GM23338 (cell line): ENCODE data around the gene METTL21C. TPM values are rescaled to one million over a fixed set of nuclear protein-coding genes. Genes with fewer than 3 reads are reported as not detected.

Experiments used
- ATAC-seq: fragments of 200-7000 bp; cut with Tn5 transposase; 3 replicates; pipeline ENCODE4 v1.9.1; 2020
- DNase-seq: peaks from one replicate; pipeline ENCODE4 v3.0.0-alpha.2; 2015; ENCODE audit warnings: low spot score
- H2AFZ ChIP-seq: fragments of 200-600 bp; sonication (generic); 2 replicates; pipeline ENCODE4 v1.8.0; 2016; ENCODE audit warnings: antibody characterized with exemption, mild to moderate bottlenecking, moderate library complexity
- H3F3A ChIP-seq: fragments of 200-600 bp; sonication (generic); replicated peaks from 2 replicates; pipeline ENCODE4 v1.8.0; 2017; ENCODE audit warnings: antibody characterized with exemption, mixed run types, low read depth
- H3K27ac ChIP-seq: fragments of 200-600 bp; sonication (generic); 2 replicates; pipeline ENCODE4 v1.6.1; 2016; ENCODE audit warnings: low read depth
- H3K27me3 ChIP-seq: fragments of 200-600 bp; sonication (generic); 2 replicates; pipeline ENCODE4 v1.8.0; 2016; ENCODE audit warnings: mild to moderate bottlenecking, mixed run types, moderate library complexity; ENCODE audit not compliant: insufficient read depth
- H3K36me3 ChIP-seq: fragments of 200-600 bp; sonication (generic); 2 replicates; pipeline ENCODE4 v1.8.0; 2016; ENCODE audit warnings: mild to moderate bottlenecking; ENCODE audit not compliant: insufficient read depth
- H3K4me1 ChIP-seq: fragments of 200-600 bp; sonication (generic); 2 replicates; pipeline ENCODE4 v1.8.0; 2016; ENCODE audit warnings: mild to moderate bottlenecking, moderate library complexity; ENCODE audit not compliant: insufficient read depth
- H3K4me2 ChIP-seq: fragments of 200-600 bp; sonication (generic); 2 replicates; pipeline ENCODE4 v1.7.1; 2017; ENCODE audit warnings: mixed run types
- H3K4me3 ChIP-seq: fragments of 200-600 bp; sonication (generic); 2 replicates; pipeline ENCODE4 v1.6.1; 2016; ENCODE audit warnings: mixed run types
- H3K79me2 ChIP-seq: fragments of 200-600 bp; sonication (generic); replicated peaks from 2 replicates; pipeline ENCODE4 v1.8.0; 2017; ENCODE audit warnings: mild to moderate bottlenecking; ENCODE audit not compliant: insufficient read depth
- H3K9me2 ChIP-seq: fragments of 200-600 bp; sonication (generic); 2 replicates; pipeline ENCODE4 v1.8.0; 2017; ENCODE audit not compliant: insufficient read depth
- H4K20me1 ChIP-seq: fragments of 200-600 bp; sonication (generic); replicated peaks from 2 replicates; pipeline ENCODE4 v1.8.0; 2017; ENCODE audit warnings: mild to moderate bottlenecking; ENCODE audit not compliant: insufficient read depth
- H3K27ac Mint-ChIP-seq: 2 replicates; pipeline ENCODE4 v1.8.0; 2020; ENCODE audit warnings: inconsistent platforms, mild to moderate bottlenecking, moderate library complexity, mixed read lengths
- H3K27me3 Mint-ChIP-seq: 3 replicates; pipeline ENCODE4 v1.8.0; 2022; ENCODE audit warnings: low read depth, mild to moderate bottlenecking, moderate library complexity, mixed read lengths, inconsistent platforms; ENCODE audit not compliant: insufficient read depth, poor library complexity
- H3K36me3 Mint-ChIP-seq: 3 replicates; pipeline ENCODE4 v1.8.0; 2021; ENCODE audit warnings: low read depth, mild to moderate bottlenecking, inconsistent platforms, moderate library complexity, mixed read lengths
- H3K4me1 Mint-ChIP-seq: 3 replicates; pipeline ENCODE4 v1.8.0; 2020; ENCODE audit warnings: mild to moderate bottlenecking, inconsistent platforms, mixed read lengths
- H3K4me3 Mint-ChIP-seq: 3 replicates; pipeline ENCODE4 v1.8.0; 2021; ENCODE audit warnings: moderate library complexity, mild to moderate bottlenecking, inconsistent platforms, mixed read lengths
- H3K9me3 Mint-ChIP-seq: 3 replicates; pipeline ENCODE4 v1.8.0; 2020; ENCODE audit warnings: moderate library complexity, mild to moderate bottlenecking, inconsistent platforms, mixed read lengths
- CREB1 ChIP-seq: fragments of 250-450 bp; sonication (Bioruptor Pico); IDR thresholded peaks from 2 replicates; pipeline ENCODE4 v1.5.0; 2020; ENCODE audit warnings: low read depth, mild to moderate bottlenecking, moderate library complexity
- ETS1 ChIP-seq: IDR thresholded peaks from 2 replicates; pipeline ENCODE4 v1.6.1; 2016; ENCODE audit warnings: antibody characterized with exemption
- EZH2 ChIP-seq: fragments of 200-600 bp; sonication (generic); IDR thresholded peaks from one replicate; pipeline ENCODE4 v1.8.0; 2017; ENCODE audit warnings: antibody characterized with exemption, mild to moderate bottlenecking, low read depth; ENCODE audit not compliant: unreplicated experiment
- EZH2phosphoT487 ChIP-seq: fragments of 200-600 bp; sonication (generic); IDR thresholded peaks from one replicate; pipeline ENCODE4 v1.8.1; 2018; ENCODE audit warnings: antibody characterized with exemption; ENCODE audit not compliant: unreplicated experiment
- JUNB ChIP-seq: IDR thresholded peaks from one replicate; pipeline ENCODE4 v1.6.1; 2016; ENCODE audit warnings: antibody characterized with exemption; ENCODE audit not compliant: unreplicated experiment
- NANOG ChIP-seq: IDR thresholded peaks from 2 replicates; pipeline ENCODE4 v1.6.1; 2016; ENCODE audit warnings: antibody characterized with exemption, borderline replicate concordance
- POLR2AphosphoS5 ChIP-seq: IDR thresholded peaks from 2 replicates; pipeline ENCODE4 v1.6.1; 2016; ENCODE audit warnings: antibody characterized with exemption, low read depth
- STAT1 ChIP-seq: IDR thresholded peaks from one replicate; pipeline ENCODE4 v1.6.1; 2016; ENCODE audit warnings: antibody characterized with exemption; ENCODE audit not compliant: unreplicated experiment
- ZNF114 ChIP-seq: fragments of 250-450 bp; sonication (Bioruptor Pico); IDR thresholded peaks from 2 replicates; pipeline ENCODE4 v1.5.0; 2020; ENCODE audit warnings: mild to moderate bottlenecking, moderate library complexity
- ZNF331 ChIP-seq: fragments of 250-450 bp; sonication (Bioruptor Pico); IDR thresholded peaks from 2 replicates; pipeline ENCODE4 v1.5.0; 2020; ENCODE audit warnings: low read depth, mild to moderate bottlenecking, moderate library complexity
- polyA plus RNA-seq: library from polyadenylated mRNA; unstranded; fragments of >200 nt; fragmentation: Nextera tagmentation; extraction: Ambion mirVana; gene quantifications from 2 replicates; pipeline ENCODE4 v1.2.1, GENCODE V29; 2016
- total RNA-seq: library from RNA; depleted of rRNA; stranded (reverse); fragments of >200 nt; shearing (Covaris generic); gene quantifications from 2 replicates; pipeline ENCODE4 v1.2.3, GENCODE V29; 2014
- TF ChIP-seq, protein P1 (sequence below), 2 experiments: fragments of 200-600 bp in 1 of 2; sonication (generic) in 1 of 2; conservative IDR thresholded peaks; 2 replicates each; pipeline versions ENCODE4 v1.5.1 to v1.6.1; 2016 to 2017; ENCODE audit warnings: antibody characterized with exemption in 2 of 2, low read depth in 2 of 2, mild to moderate bottlenecking in 2 of 2, moderate library complexity in 1 of 2
- TF ChIP-seq, protein P2 (sequence below): IDR thresholded peaks from one replicate; pipeline ENCODE4 v1.6.1; 2018; ENCODE audit warnings: antibody characterized with exemption; ENCODE audit not compliant: unreplicated experiment
- TF ChIP-seq, protein P3 (sequence below): fragments of 250-450 bp; sonication (Bioruptor Pico); IDR thresholded peaks from 2 replicates; pipeline ENCODE4 v1.5.0; 2020; ENCODE audit warnings: mild to moderate bottlenecking, moderate library complexity

Gene METTL21C
- total and polyA plus RNA-seq, 2 experiments from 2014 or later, result not detected

- Histone ChIP-seq H3K9me2 (0 out of 2 replicates have a peak, but pooled peaks cover 3% of the 10 kb centered on the region), H3F3A (no peaks in the 10 kb centered on the region), H3K27ac (no peak overlapping the region), H3K79me2 (no peaks in the 10 kb centered on the region), H3K4me2 (no peak overlapping the region), H3K36me3 (peaks cover 48% of the 10 kb centered on the region), H2AFZ (no peak overlapping the region), H4K20me1 (no peaks in the 10 kb centered on the region; the same call in 1 of the 2 replicates), H3K4me1 (no peaks in the 10 kb centered on the region), H3K27me3 (no peaks in the 10 kb centered on the region), H3K4me3 (no peak overlapping the region)
- Mint-ChIP-seq H3K36me3 (peaks cover 81% of the 10 kb centered on the region), H3K4me1 (peaks cover 9% of the 10 kb centered on the region; the same call in 2 of the 3 replicates), H3K27me3 (peaks cover 1% of the 10 kb centered on the region), H3K4me3 (no peak overlapping the region), H3K9me3 (peaks cover 40% of the 10 kb centered on the region), H3K27ac (no peak overlapping the region)
- ATAC-seq, result no peak
- DNase-seq, result no peak
- TF ChIP-seq ZNF331 (CRISPR knock-in tag) (no peak), EZH2 (no peak), JUNB (no peak), CREB1 (no peak), ZNF114 (no peak), ETS1 (no peak), STAT1 (no peak), EZH2phosphoT487 (no peak), NANOG (no peak), POLR2AphosphoS5 (no peak)
- TF ChIP-seq, protein P1, sequence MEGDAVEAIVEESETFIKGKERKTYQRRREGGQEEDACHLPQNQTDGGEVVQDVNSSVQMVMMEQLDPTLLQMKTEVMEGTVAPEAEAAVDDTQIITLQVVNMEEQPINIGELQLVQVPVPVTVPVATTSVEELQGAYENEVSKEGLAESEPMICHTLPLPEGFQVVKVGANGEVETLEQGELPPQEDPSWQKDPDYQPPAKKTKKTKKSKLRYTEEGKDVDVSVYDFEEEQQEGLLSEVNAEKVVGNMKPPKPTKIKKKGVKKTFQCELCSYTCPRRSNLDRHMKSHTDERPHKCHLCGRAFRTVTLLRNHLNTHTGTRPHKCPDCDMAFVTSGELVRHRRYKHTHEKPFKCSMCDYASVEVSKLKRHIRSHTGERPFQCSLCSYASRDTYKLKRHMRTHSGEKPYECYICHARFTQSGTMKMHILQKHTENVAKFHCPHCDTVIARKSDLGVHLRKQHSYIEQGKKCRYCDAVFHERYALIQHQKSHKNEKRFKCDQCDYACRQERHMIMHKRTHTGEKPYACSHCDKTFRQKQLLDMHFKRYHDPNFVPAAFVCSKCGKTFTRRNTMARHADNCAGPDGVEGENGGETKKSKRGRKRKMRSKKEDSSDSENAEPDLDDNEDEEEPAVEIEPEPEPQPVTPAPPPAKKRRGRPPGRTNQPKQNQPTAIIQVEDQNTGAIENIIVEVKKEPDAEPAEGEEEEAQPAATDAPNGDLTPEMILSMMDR (conservative IDR thresholded peaks at IDR 0.05; ENCODE audit: low read depth in 2 of 2), result no peak
- TF ChIP-seq, protein P2, sequence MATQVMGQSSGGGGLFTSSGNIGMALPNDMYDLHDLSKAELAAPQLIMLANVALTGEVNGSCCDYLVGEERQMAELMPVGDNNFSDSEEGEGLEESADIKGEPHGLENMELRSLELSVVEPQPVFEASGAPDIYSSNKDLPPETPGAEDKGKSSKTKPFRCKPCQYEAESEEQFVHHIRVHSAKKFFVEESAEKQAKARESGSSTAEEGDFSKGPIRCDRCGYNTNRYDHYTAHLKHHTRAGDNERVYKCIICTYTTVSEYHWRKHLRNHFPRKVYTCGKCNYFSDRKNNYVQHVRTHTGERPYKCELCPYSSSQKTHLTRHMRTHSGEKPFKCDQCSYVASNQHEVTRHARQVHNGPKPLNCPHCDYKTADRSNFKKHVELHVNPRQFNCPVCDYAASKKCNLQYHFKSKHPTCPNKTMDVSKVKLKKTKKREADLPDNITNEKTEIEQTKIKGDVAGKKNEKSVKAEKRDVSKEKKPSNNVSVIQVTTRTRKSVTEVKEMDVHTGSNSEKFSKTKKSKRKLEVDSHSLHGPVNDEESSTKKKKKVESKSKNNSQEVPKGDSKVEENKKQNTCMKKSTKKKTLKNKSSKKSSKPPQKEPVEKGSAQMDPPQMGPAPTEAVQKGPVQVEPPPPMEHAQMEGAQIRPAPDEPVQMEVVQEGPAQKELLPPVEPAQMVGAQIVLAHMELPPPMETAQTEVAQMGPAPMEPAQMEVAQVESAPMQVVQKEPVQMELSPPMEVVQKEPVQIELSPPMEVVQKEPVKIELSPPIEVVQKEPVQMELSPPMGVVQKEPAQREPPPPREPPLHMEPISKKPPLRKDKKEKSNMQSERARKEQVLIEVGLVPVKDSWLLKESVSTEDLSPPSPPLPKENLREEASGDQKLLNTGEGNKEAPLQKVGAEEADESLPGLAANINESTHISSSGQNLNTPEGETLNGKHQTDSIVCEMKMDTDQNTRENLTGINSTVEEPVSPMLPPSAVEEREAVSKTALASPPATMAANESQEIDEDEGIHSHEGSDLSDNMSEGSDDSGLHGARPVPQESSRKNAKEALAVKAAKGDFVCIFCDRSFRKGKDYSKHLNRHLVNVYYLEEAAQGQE, result no peak
- TF ChIP-seq, protein P3, sequence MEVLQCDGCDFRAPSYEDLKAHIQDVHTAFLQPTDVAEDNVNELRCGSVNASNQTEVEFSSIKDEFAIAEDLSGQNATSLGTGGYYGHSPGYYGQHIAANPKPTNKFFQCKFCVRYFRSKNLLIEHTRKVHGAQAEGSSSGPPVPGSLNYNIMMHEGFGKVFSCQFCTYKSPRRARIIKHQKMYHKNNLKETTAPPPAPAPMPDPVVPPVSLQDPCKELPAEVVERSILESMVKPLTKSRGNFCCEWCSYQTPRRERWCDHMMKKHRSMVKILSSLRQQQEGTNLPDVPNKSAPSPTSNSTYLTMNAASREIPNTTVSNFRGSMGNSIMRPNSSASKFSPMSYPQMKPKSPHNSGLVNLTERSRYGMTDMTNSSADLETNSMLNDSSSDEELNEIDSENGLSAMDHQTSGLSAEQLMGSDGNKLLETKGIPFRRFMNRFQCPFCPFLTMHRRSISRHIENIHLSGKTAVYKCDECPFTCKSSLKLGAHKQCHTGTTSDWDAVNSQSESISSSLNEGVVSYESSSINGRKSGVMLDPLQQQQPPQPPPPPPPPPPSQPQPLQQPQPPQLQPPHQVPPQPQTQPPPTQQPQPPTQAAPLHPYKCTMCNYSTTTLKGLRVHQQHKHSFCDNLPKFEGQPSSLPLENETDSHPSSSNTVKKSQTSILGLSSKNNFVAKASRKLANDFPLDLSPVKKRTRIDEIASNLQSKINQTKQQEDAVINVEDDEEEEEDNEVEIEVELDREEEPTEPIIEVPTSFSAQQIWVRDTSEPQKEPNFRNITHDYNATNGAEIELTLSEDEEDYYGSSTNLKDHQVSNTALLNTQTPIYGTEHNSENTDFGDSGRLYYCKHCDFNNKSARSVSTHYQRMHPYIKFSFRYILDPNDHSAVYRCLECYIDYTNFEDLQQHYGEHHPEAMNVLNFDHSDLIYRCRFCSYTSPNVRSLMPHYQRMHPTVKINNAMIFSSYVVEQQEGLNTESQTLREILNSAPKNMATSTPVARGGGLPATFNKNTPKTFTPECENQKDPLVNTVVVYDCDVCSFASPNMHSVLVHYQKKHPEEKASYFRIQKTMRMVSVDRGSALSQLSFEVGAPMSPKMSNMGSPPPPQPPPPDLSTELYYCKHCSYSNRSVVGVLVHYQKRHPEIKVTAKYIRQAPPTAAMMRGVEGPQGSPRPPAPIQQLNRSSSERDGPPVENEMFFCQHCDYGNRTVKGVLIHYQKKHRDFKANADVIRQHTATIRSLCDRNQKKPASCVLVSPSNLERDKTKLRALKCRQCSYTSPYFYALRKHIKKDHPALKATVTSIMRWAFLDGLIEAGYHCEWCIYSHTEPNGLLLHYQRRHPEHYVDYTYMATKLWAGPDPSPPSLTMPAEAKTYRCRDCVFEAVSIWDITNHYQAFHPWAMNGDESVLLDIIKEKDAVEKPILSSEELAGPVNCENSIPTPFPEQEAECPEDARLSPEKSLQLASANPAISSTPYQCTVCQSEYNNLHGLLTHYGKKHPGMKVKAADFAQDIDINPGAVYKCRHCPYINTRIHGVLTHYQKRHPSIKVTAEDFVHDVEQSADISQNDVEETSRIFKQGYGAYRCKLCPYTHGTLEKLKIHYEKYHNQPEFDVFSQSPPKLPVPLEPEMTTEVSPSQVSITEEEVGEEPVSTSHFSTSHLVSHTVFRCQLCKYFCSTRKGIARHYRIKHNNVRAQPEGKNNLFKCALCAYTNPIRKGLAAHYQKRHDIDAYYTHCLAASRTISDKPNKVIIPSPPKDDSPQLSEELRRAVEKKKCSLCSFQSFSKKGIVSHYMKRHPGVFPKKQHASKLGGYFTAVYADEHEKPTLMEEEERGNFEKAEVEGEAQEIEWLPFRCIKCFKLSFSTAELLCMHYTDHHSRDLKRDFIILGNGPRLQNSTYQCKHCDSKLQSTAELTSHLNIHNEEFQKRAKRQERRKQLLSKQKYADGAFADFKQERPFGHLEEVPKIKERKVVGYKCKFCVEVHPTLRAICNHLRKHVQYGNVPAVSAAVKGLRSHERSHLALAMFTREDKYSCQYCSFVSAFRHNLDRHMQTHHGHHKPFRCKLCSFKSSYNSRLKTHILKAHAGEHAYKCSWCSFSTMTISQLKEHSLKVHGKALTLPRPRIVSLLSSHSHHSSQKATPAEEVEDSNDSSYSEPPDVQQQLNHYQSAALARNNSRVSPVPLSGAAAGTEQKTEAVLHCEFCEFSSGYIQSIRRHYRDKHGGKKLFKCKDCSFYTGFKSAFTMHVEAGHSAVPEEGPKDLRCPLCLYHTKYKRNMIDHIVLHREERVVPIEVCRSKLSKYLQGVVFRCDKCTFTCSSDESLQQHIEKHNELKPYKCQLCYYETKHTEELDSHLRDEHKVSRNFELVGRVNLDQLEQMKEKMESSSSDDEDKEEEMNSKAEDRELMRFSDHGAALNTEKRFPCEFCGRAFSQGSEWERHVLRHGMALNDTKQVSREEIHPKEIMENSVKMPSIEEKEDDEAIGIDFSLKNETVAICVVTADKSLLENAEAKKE (CRISPR knock-in tag), result no peak
Measured at GRCh38 chr13:102667023-102667422, 27.8 kb downstream of the METTL21C start.
